ENCODE measurements around the gene MACROD2.
"Not testable (repeated sequence)": the region's sequence is repeated elsewhere in the genome, so short reads cannot be mapped to it uniquely, and the experiment has no call there.

MACROD2 gene

DNA sequence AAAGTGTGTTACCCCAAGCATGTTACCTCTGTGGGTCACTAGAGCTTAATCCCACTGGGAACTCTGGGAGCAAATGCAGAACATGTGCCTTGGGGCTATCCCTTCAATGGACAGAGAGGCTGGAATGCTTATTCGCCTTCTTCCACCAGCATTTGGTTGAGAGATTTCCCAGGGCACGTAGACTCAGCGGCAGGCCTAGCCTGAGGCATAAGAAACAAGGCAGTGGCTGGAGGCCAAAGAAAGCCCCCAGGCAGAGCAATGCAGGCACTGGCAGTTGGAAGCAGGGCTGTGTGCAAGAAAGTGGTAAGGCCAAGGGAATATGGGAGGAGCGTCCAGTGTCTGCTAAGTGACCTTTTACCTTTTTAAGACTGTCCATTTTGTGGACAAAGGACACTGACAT lies 456.1 kb downstream of the MACROD2 start:
- no peak overlapping the region for H3K4me3 ChIP-seq (replicated peaks; ENCODE audit: low read depth, low read length)
- DNase-seq (ENCODE audit: extremely low read depth, insufficient read length): no peak
- no peaks in the 10 kb centered on the region for H3K27me3 ChIP-seq (replicated peaks; ENCODE audit: control insufficient read depth, insufficient read depth, low read length)
- no peaks in the 10 kb centered on the region for H3K36me3 ChIP-seq (ENCODE audit: control insufficient read depth, insufficient read depth, low read length)
- TF ChIP-seq, protein P1, sequence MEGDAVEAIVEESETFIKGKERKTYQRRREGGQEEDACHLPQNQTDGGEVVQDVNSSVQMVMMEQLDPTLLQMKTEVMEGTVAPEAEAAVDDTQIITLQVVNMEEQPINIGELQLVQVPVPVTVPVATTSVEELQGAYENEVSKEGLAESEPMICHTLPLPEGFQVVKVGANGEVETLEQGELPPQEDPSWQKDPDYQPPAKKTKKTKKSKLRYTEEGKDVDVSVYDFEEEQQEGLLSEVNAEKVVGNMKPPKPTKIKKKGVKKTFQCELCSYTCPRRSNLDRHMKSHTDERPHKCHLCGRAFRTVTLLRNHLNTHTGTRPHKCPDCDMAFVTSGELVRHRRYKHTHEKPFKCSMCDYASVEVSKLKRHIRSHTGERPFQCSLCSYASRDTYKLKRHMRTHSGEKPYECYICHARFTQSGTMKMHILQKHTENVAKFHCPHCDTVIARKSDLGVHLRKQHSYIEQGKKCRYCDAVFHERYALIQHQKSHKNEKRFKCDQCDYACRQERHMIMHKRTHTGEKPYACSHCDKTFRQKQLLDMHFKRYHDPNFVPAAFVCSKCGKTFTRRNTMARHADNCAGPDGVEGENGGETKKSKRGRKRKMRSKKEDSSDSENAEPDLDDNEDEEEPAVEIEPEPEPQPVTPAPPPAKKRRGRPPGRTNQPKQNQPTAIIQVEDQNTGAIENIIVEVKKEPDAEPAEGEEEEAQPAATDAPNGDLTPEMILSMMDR (IDR thresholded peaks at IDR 0.05; ENCODE audit: insufficient read depth, low read length, poor library complexity, severe bottlenecking): no peak

DNA sequence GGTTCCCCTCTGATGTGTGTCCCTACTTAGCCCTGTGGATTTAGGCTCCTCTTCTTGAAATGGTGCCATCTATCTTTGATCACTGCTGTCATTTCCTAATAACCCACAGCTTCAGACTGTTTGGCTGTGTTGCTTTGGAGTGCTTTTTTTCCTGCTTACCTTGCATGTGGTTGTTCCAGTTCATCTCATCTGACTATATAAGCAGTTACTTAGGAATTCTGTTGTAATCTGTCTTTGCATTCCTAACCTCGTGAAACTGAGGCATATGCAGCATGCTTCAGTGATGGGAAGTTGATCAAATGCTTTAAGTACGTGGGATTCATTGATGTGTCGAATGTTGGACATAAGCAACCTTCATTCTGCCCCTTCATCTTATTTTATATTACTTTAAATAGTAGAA lies 457.9 kb downstream of the MACROD2 start:
- no peak overlapping the region for H3K4me3 ChIP-seq (replicated peaks; ENCODE audit: low read depth, low read length)
- no peaks in the 10 kb centered on the region for H3K27me3 ChIP-seq (replicated peaks; ENCODE audit: control insufficient read depth, insufficient read depth, low read length)
- no peaks in the 10 kb centered on the region for H3K36me3 ChIP-seq (ENCODE audit: control insufficient read depth, insufficient read depth, low read length)
- DNase-seq (ENCODE audit: extremely low read depth, insufficient read length): no peak
- TF ChIP-seq, protein P1 (IDR thresholded peaks at IDR 0.05; ENCODE audit: insufficient read depth, low read length, poor library complexity, severe bottlenecking): no peak

DNA sequence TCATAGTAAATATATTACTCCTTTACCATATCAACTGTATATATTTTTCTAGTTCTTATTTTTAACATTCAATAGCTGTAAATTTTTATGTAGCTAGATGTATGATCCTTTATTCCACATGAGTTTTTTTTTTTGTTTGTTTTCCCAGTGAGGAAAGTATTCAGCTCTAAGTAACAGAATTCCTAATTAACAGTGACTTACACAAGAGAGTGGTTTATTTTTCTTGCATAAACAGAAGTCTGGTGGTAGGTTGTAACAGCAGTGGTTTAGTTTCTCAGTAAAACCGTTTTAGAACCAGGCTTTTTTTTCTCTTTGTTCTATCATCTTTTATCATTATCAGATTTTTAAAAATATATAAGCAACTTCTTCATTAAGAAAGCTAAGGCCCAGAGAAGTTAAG lies 459.0 kb downstream of the MACROD2 start:
- H3K36me3 ChIP-seq (ENCODE audit: control insufficient read depth, insufficient read depth, low read length): no peaks in the 10 kb centered on the region
- TF ChIP-seq, protein P1 (IDR thresholded peaks at IDR 0.05; ENCODE audit: insufficient read depth, low read length, poor library complexity, severe bottlenecking): no peak
- no peak for DNase-seq (ENCODE audit: extremely low read depth, insufficient read length)
- no peak overlapping the region for H3K4me3 ChIP-seq (replicated peaks; ENCODE audit: low read depth, low read length)
- no peaks in the 10 kb centered on the region for H3K27me3 ChIP-seq (replicated peaks; ENCODE audit: control insufficient read depth, insufficient read depth, low read length)

DNA sequence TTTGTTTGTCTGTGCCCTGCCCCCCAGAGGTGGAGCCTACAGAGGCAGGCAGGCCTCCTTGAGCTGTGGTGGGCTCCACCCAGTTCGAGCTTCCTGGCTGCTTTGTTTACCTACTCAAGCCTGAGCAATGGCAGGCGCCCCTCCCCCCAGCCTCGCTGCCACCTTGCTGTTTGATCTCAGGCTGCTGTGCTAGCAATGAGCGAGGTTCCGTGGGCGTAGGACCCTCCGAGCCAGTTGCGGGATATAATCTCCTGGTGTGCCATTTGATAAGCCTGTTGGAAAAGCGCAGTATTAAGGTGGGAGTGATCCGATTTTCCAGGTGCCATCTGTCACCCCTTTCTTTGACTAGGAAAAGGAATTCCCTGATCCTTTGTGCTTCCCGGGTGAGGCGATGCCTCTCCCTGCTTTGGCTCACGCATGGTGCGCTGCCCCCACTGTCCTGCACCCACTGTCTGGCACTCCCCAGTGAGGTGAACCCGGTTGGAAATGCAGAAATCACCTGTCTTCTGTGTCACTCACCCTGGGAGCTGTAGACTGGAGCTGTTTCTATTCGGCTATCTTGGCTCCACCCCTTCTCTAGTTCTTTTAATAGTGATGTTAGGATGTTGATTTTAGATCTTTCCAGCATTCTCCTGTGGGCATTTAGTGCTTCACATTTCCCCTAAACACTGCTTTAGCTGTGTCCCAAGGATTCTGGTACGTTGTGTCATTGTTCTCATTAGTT lies 471.9 kb downstream of the MACROD2 start:
- not testable (repeated sequence) for H3K4me3 ChIP-seq (replicated peaks; ENCODE audit: low read depth, low read length); DNase-seq (ENCODE audit: extremely low read depth, insufficient read length); H3K36me3 ChIP-seq (ENCODE audit: control insufficient read depth, insufficient read depth, low read length); H3K27me3 ChIP-seq (replicated peaks; ENCODE audit: control insufficient read depth, insufficient read depth, low read length)

DNA sequence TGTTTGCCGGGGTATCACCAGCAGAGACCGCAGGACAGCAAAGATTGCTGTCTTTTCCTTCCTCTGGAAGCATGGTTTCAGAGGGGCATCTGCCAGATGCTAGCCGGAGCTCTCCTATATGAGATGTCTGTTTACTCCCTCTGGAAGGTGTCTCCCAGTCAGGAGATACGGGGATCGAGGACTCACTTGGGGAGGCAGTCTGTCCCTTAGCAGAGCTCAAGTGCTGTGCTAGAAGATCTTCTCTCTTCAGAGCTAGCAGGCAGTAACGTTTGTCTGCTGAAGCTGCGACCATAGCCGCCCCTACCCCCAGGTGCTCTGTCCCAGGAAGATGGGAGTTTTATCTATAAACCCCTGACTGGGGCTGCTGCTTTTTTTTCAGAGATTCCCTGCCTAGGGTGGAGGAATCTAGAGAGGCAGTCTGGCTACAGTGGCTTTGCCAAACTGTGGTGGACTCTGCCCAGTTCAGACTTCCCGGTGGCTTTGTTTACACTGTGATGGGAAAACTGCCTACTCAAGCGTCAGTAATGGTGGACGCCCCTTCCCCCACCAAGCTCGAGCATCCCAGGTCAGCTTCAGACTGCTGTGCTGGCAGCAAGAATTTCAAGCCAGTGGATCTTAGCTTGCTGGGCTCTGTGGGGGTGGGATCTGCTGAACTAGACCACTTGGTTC lies 475.0 kb downstream of the MACROD2 start:
- H3K27me3 ChIP-seq (replicated peaks; ENCODE audit: control insufficient read depth, insufficient read depth, low read length): no peaks in the 10 kb centered on the region; the same call in 1 of the 2 replicates
- H3K36me3 ChIP-seq (ENCODE audit: control insufficient read depth, insufficient read depth, low read length): no peaks in the 10 kb centered on the region
- H3K4me3 ChIP-seq (replicated peaks; ENCODE audit: low read depth, low read length): no peak overlapping the region
- DNase-seq (ENCODE audit: extremely low read depth, insufficient read length): no peak
- TF ChIP-seq, protein P1 (IDR thresholded peaks at IDR 0.05; ENCODE audit: insufficient read depth, low read length, poor library complexity, severe bottlenecking): no peak

DNA sequence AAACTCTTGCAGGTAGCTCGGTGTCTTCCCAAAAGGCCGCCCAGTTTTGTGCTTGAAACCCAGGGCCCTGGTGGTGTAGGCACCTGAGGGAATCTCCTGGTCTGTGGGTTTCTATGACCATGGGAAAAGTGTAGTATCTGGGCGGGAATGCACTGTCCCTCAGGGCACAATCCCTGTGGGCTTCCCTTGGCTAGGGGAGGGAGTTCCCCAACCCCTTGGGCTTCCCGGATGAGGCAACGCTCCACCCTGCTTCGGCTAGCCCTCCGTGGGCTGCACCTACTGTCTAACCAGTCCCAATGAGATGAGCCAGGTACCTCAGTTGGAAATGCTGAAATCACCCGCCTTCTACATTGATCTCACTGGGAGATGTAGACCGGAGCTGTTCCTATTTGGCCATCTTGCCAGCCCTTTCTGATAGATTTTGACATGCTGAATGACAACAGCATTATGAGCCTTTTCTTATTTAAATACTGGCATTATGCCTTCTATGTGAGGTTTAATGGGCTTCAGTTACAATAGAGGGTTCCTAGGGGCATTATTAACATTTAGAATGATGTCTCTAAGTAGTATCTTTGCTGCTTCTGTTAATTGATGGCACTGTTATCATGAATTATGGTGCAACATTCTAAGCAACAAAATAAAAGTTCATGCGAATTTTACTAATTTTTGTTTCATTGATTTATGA lies 475.8 kb downstream of the MACROD2 start:
- TF ChIP-seq, protein P1 (IDR thresholded peaks at IDR 0.05; ENCODE audit: insufficient read depth, low read length, poor library complexity, severe bottlenecking): no peak
- Histone ChIP-seq H3K27me3 (replicated peaks; ENCODE audit: control insufficient read depth, insufficient read depth, low read length) (no peaks in the 10 kb centered on the region; the same call in 1 of the 2 replicates), H3K36me3 (ENCODE audit: control insufficient read depth, insufficient read depth, low read length) (no peaks in the 10 kb centered on the region), H3K4me3 (replicated peaks; ENCODE audit: low read depth, low read length) (no peak overlapping the region)
- no peak for DNase-seq (ENCODE audit: extremely low read depth, insufficient read length)

Data from GM06990 (cell line).